ENCODE measurements around the gene TAF1C.

DNA sequence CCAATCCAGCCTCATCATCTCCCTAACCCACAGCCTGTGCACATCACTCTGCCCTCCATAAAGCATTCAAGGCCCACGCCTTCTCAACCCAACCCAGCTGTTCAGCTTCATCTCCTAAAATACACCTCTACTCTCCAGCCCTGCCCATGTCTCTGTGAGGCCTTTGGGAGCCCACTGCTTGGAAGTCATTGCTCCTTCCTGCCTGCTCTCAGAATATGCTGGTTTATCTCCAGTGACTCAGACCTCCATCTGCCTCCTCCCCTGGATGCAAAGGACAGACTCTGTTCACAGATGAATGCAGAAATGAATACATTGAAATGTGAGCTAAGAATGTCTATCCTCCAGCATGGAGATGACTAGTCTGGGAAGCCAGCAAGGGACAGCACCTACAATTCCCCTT is 34.0 kb upstream of the TAF1C start:
- TF ChIP-seq, protein P1, sequence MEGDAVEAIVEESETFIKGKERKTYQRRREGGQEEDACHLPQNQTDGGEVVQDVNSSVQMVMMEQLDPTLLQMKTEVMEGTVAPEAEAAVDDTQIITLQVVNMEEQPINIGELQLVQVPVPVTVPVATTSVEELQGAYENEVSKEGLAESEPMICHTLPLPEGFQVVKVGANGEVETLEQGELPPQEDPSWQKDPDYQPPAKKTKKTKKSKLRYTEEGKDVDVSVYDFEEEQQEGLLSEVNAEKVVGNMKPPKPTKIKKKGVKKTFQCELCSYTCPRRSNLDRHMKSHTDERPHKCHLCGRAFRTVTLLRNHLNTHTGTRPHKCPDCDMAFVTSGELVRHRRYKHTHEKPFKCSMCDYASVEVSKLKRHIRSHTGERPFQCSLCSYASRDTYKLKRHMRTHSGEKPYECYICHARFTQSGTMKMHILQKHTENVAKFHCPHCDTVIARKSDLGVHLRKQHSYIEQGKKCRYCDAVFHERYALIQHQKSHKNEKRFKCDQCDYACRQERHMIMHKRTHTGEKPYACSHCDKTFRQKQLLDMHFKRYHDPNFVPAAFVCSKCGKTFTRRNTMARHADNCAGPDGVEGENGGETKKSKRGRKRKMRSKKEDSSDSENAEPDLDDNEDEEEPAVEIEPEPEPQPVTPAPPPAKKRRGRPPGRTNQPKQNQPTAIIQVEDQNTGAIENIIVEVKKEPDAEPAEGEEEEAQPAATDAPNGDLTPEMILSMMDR (IDR thresholded peaks at IDR 0.05): no peak
- no peak for TF ChIP-seq RXRA (IDR thresholded peaks at IDR 0.05; ENCODE audit: borderline replicate concordance, low read depth)
- TF ChIP-seq, protein P2, sequence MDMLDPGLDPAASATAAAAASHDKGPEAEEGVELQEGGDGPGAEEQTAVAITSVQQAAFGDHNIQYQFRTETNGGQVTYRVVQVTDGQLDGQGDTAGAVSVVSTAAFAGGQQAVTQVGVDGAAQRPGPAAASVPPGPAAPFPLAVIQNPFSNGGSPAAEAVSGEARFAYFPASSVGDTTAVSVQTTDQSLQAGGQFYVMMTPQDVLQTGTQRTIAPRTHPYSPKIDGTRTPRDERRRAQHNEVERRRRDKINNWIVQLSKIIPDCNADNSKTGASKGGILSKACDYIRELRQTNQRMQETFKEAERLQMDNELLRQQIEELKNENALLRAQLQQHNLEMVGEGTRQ (IDR thresholded peaks at IDR 0.05; ENCODE audit: borderline replicate concordance, low read depth, low read length): no peak
- no peak for TF ChIP-seq TEAD4 (IDR thresholded peaks at IDR 0.05; ENCODE audit: borderline replicate concordance, insufficient read depth)
